ENCODE measurements around the gene DCDC2C.

- TF ChIP-seq CTCF (IDR thresholded peaks at IDR 0.05; ENCODE audit: low read length): no peak
- TF ChIP-seq EZH2 (IDR thresholded peaks at IDR 0.05; ENCODE audit: borderline replicate concordance, low read length): no peak
Measured at GRCh38 chr2:3762771-3763447, 59.5 kb downstream of the DCDC2C start.
